ENCODE data around the gene CTNNA3. TPM values are rescaled to one million over a fixed set of nuclear protein-coding genes. Genes with fewer than 3 reads are reported as not detected.

Gene CTNNA3
- total and polyA plus RNA-seq, 2 donors (not counting 3 experiments of a cell fraction or from before 2014, with no cell fraction given) = not detected

DNA sequence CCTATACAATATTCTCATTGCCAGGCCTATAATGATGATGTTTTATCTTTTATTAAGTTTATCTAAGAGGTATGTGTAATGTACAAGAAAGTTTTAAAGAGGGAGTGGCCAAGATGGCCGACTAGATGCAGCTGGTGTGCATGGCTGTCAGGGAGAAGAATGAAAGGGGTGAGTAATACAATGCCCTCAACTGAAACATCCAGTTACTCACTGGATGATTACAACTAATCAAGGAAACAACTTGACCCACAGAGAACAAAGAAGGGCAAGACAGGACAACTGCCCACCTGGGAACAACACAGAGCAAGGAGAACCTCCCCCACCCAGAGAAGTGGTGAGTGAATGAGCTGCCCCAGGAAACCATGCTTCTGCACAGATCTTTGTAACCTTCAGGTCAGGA, 1650.1 kb downstream of the CTNNA3 start:
- dilution Hi-C loops (cut with MboI; ENCODE audit: extremely low pct_ligation_motif_present, low sequenced_read_pairs) = no loop called here

More for the DNA sequence above, 1650.1 kb downstream of the CTNNA3 start:
- FAIRE-seq = no peak
- Histone ChIP-seq H3K4me3 (replicated peaks in 1 of 3; ENCODE audit: insufficient read depth in 1 of 3, low read depth in 1 of 3, low read length in 3 of 3) (no peak overlapping the region), H3K9ac (replicated peaks; ENCODE audit: extremely low read depth, insufficient read depth, low read length) (no peak overlapping the region), H3K79me2 (ENCODE audit: control insufficient read depth, insufficient read depth, low read length) (no peaks in the 10 kb centered on the region), H3K4me2 (ENCODE audit: insufficient read depth, low read length) (no peak overlapping the region), H3K4me1 (ENCODE audit: control insufficient read depth, extremely low read depth, insufficient read depth, low read length) (no peaks in the 10 kb centered on the region), H2AFZ (ENCODE audit: low read depth, low read length) (no peak overlapping the region), H3K27me3 (ENCODE audit: control insufficient read depth in 2 of 2, insufficient read depth in 2 of 2, low read length in 2 of 2) (no peaks in the 10 kb centered on the region), H4K20me1 (replicated peaks; ENCODE audit: control insufficient read depth, extremely low read depth, insufficient read depth, low read length) (no peaks in the 10 kb centered on the region), H3K27ac (ENCODE audit: insufficient read depth, low read depth, low read length) (no peak overlapping the region), H3K9me1 (replicated peaks; ENCODE audit: control insufficient read depth, extremely low read depth, insufficient read depth, low read length) (no peaks in the 10 kb centered on the region), H3K9me3 (replicated peaks; ENCODE audit: control insufficient read depth, insufficient read depth, low read length) (no peaks in the 10 kb centered on the region), H3K36me3 (ENCODE audit: control insufficient read depth in 2 of 2, extremely low read depth in 1 of 2, insufficient read depth in 2 of 2, low read length in 2 of 2) (no peaks in the 10 kb centered on the region)
- ChIA-PET CTCF (no interaction called here), POLR2A (no interaction called here)
- no TSS peak for BruUV-seq (replicated peaks)
- DNase-seq (ENCODE audit: low read depth, low spot score) = no peak
- TF ChIP-seq POLR2A (IDR thresholded peaks at IDR 0.05; ENCODE audit: low read depth, low read length) = no peak
- TF ChIP-seq POLR2AphosphoS5 (IDR thresholded peaks at IDR 0.05; ENCODE audit: insufficient read depth, low read depth, low read length) = no peak
- TF ChIP-seq GATA2 (IDR thresholded peaks at IDR 0.05; ENCODE audit: insufficient read depth, insufficient read length, low read depth, low read length) = no peak
- no peak for TF ChIP-seq MYC (IDR thresholded peaks at IDR 0.05; ENCODE audit: low read depth, low read length)
- no peak for TF ChIP-seq MAX (IDR thresholded peaks at IDR 0.05; ENCODE audit: insufficient read depth, insufficient read length)
- TF ChIP-seq, protein P1, sequence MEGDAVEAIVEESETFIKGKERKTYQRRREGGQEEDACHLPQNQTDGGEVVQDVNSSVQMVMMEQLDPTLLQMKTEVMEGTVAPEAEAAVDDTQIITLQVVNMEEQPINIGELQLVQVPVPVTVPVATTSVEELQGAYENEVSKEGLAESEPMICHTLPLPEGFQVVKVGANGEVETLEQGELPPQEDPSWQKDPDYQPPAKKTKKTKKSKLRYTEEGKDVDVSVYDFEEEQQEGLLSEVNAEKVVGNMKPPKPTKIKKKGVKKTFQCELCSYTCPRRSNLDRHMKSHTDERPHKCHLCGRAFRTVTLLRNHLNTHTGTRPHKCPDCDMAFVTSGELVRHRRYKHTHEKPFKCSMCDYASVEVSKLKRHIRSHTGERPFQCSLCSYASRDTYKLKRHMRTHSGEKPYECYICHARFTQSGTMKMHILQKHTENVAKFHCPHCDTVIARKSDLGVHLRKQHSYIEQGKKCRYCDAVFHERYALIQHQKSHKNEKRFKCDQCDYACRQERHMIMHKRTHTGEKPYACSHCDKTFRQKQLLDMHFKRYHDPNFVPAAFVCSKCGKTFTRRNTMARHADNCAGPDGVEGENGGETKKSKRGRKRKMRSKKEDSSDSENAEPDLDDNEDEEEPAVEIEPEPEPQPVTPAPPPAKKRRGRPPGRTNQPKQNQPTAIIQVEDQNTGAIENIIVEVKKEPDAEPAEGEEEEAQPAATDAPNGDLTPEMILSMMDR (IDR thresholded peaks at IDR 0.05; ENCODE audit: extremely low read depth in 1 of 2, insufficient read depth in 1 of 2, low read depth in 1 of 2, low read length in 2 of 2) = no peak
- TF ChIP-seq FOS (IDR thresholded peaks at IDR 0.05; ENCODE audit: borderline replicate concordance, insufficient read depth, low read length) = no peak
- TF ChIP-seq EZH2 (IDR thresholded peaks at IDR 0.05; ENCODE audit: borderline replicate concordance, low read depth, low read length, severe bottlenecking) = no peak
- no peak for TF ChIP-seq JUN (IDR thresholded peaks at IDR 0.05; ENCODE audit: borderline replicate concordance, insufficient read depth, insufficient read length, low read depth)
- intact Hi-C loops (cut with micrococcal nuclease) = no loop called here
